K562 (cell line): ENCODE results near the gene NRTN. TPM values are rescaled to one million over a fixed set of nuclear protein-coding genes. Genes with fewer than 3 reads are reported as not detected.
A peak's percentile ranks its signal among the peaks of the same experiment; 100 is the strongest.

Experiments
- ATAC-seq: fragments of 200-7000 bp; cut with Tn5 transposase; 3 replicates; pipeline ENCODE4 v1.9.1; 2020; ENCODE audit warnings: moderate library complexity
- BruUV-seq: library from RNA; stranded (reverse); fragments of 400-500 nt; replicated peaks from 2 replicates; lab custom pipeline; 2021; lab: Mats Ljungman, UMichigan
- CTCF ChIA-PET: fragments of 300-600 bp; formaldehyde crosslinking; extraction: SDS; loops from one replicate; lab custom pipeline; 2021; ENCODE audit warnings: low intra/inter-chr PET ratio; lab: Yijun Ruan, JAX
- POLR2A ChIA-PET: fragments of 300-600, 350-650 bp; sonication (Branson Sonifier 250); formaldehyde crosslinking; extraction: SDS; loops from one replicate; lab custom pipeline; 2021; ENCODE audit warnings: antibody characterized with exemption, inconsistent platforms; lab: Yijun Ruan, JAX
- DNase-seq, 4 experiments: peaks; one replicate each; pipeline versions ENCODE4 v3.0.0 to v3.0.0-alpha.2; 2011 to 2018; ENCODE audit warnings: low spot score in 3 of 4, mixed read lengths in 3 of 4; ENCODE audit errors: extremely low read depth in 1 of 4
- FAIRE-seq: peaks from 2 replicates; lab custom pipeline; 2011; peaks lifted over from hg19 to GRCh38; lab: Jason Lieb, UNC
- H2AFZ ChIP-seq: 2 replicates; pipeline ENCODE4 v1.6.0; 2011; ENCODE audit warnings: low read depth, low read length, control low read depth, inconsistent platforms
- H3K27ac ChIP-seq: fragments of 200-600 bp; 3 replicates; pipeline ENCODE4 v1.8.0; 2011; ENCODE audit warnings: low read depth, mild to moderate bottlenecking, control low read depth, inconsistent platforms, low read length, moderate library complexity, mixed read lengths; ENCODE audit errors: extremely low read depth
- H3K27me3 ChIP-seq, 2 experiments: fragments of 300-600 bp in 1 of 2; 2 replicates in 1 of 2; 3 replicates in 1 of 2; pipeline versions ENCODE4 v1.6.0 to v1.8.0; 2011; ENCODE audit warnings: inconsistent platforms in 2 of 2, low read length in 2 of 2, mild to moderate bottlenecking in 1 of 2, mixed read lengths in 1 of 2, moderate library complexity in 1 of 2; ENCODE audit not compliant: control insufficient read depth in 2 of 2, insufficient read depth in 2 of 2
- H3K36me3 ChIP-seq: fragments of 300-600 bp; 3 replicates; pipeline ENCODE4 v1.8.0; 2011; ENCODE audit warnings: mild to moderate bottlenecking, low read length, inconsistent platforms; ENCODE audit not compliant: control insufficient read depth, insufficient read depth
- H3K4me1 ChIP-seq, 2 experiments: fragments of 200-600 bp in 1 of 2; replicated peaks in 1 of 2; 2 replicates in 1 of 2; 3 replicates in 1 of 2; pipeline versions ENCODE4 v1.5.1 to v1.8.0; 2011; ENCODE audit warnings: inconsistent platforms in 2 of 2, low read length in 2 of 2, mild to moderate bottlenecking in 1 of 2, mixed read lengths in 1 of 2, moderate library complexity in 1 of 2; ENCODE audit not compliant: control insufficient read depth in 2 of 2, insufficient read depth in 2 of 2
- H3K4me2 ChIP-seq: 2 replicates; pipeline ENCODE4 v1.6.1; 2011; ENCODE audit warnings: low read length, control low read depth, inconsistent platforms, mixed read lengths; ENCODE audit not compliant: insufficient read depth
- H3K4me3 ChIP-seq: fragments of 200-600 bp; sonication (generic), shearing (Covaris generic); 2 replicates; pipeline ENCODE4 v1.5.1; 2016; ENCODE audit warnings: control low read depth, inconsistent platforms
- H3K79me2 ChIP-seq: fragments of 200-600 bp; 3 replicates; pipeline ENCODE4 v1.8.0; 2011; ENCODE audit warnings: low read length, inconsistent platforms; ENCODE audit not compliant: control insufficient read depth, insufficient read depth
- H3K9ac ChIP-seq, 2 experiments: 2 replicates each; pipeline versions ENCODE4 v1.6.0 to v1.6.1; 2011; ENCODE audit warnings: low read depth in 2 of 2, low read length in 2 of 2, control low read depth in 1 of 2, inconsistent platforms in 1 of 2, mild to moderate bottlenecking in 1 of 2, mixed read lengths in 1 of 2; ENCODE audit not compliant: insufficient read depth in 1 of 2
- H3K9me1 ChIP-seq: one replicate; pipeline ENCODE4 v1.6.0; 2011; ENCODE audit warnings: inconsistent platforms, mild to moderate bottlenecking, low read length, moderate library complexity; ENCODE audit not compliant: control insufficient read depth, insufficient read depth
- H3K9me3 ChIP-seq: replicated peaks from 2 replicates; pipeline ENCODE4 v1.5.1; 2011; ENCODE audit warnings: low read depth, low read length, inconsistent platforms; ENCODE audit not compliant: control insufficient read depth, insufficient read depth
- H4K20me1 ChIP-seq: replicated peaks from 2 replicates; pipeline ENCODE4 v1.6.1; 2011; ENCODE audit warnings: low read length, inconsistent platforms, mixed read lengths; ENCODE audit not compliant: control insufficient read depth, insufficient read depth
- BCLAF1 ChIP-seq, 2 experiments: fragments of 450-650 bp in 1 of 2; IDR thresholded peaks; 2 replicates each; pipeline ENCODE4 v1.6.1; 2011 to 2017; ENCODE audit warnings: low read depth in 2 of 2, antibody characterized with exemption in 1 of 2, borderline replicate concordance in 1 of 2, low read length in 1 of 2, mild to moderate bottlenecking in 1 of 2, mixed read lengths in 1 of 2; ENCODE audit not compliant: control insufficient read depth in 1 of 2
- BHLHE40 ChIP-seq: IDR thresholded peaks from 2 replicates; pipeline ENCODE4 v1.6.1; 2011; ENCODE audit warnings: low read length, improper control_type of control experiment
- ERF ChIP-seq: fragments of 450-650 bp; formaldehyde crosslinking; IDR thresholded peaks from 2 replicates; pipeline ENCODE4 v1.4.0; 2020; ENCODE audit warnings: mild to moderate bottlenecking, mixed read lengths
- MTA3 ChIP-seq: fragments of 450-650 bp; formaldehyde crosslinking; IDR thresholded peaks from 2 replicates; pipeline ENCODE4 v1.6.1; 2017; ENCODE audit warnings: mild to moderate bottlenecking, borderline replicate concordance
- NCOA1 ChIP-seq: fragments of 450-650 bp; IDR thresholded peaks from 2 replicates; pipeline ENCODE4 v1.6.1; 2016; ENCODE audit warnings: low read depth
- NRF1 ChIP-seq, 2 experiments: fragments of 450-650 bp; IDR thresholded peaks in 1 of 2; conservative IDR thresholded peaks in 1 of 2; 2 replicates each; pipeline ENCODE4 v1.6.1; 2014; ENCODE audit warnings: mild to moderate bottlenecking in 2 of 2
- PHB2 ChIP-seq: fragments of 450-650 bp; IDR thresholded peaks from 2 replicates; pipeline ENCODE4 v1.6.1; 2017; ENCODE audit warnings: low read depth
- PHF8 ChIP-seq: fragments of 200-600 bp; sonication (generic); IDR thresholded peaks from 2 replicates; pipeline ENCODE4 v1.6.1; 2012; ENCODE audit warnings: mixed run types, mild to moderate bottlenecking, inconsistent platforms, low read length, moderate library complexity, borderline replicate concordance
- PRMT5 ChIP-seq: sonication (generic); formaldehyde crosslinking; IDR thresholded peaks from 2 replicates; pipeline ENCODE4 v1.5.0; 2020; ENCODE audit warnings: missing genetic modification reagents
- SP1 ChIP-seq: sonication (generic); formaldehyde crosslinking; IDR thresholded peaks from 2 replicates; pipeline ENCODE4 v1.8.1; 2022; ENCODE audit warnings: mild to moderate bottlenecking, missing genetic modification reagents
- ZFP36 ChIP-seq: fragments of 150-350 bp; IDR thresholded peaks from 2 replicates; pipeline ENCODE4 v1.6.1; 2018; ENCODE audit warnings: low read length, low read depth; ENCODE audit not compliant: partially characterized antibody
- ZNF197 ChIP-seq: fragments of 200-800 bp; sonication (Bioruptor generic); IDR thresholded peaks from 2 replicates; pipeline ENCODE4 v1.6.1; 2016; ENCODE audit warnings: low read depth, missing genetic modification characterization, missing compliant biosample characterization
- WGBS: fragments of 100-300 bp; shearing (Covaris generic); methylation state at CpG from one replicate; pipeline ENCODE4 v1.1.6; 2016; ENCODE audit warnings: low coverage, mixed read lengths; ENCODE audit not compliant: insufficient coverage; ENCODE audit errors: missing lambda C conversion rate; 5-methylcytosine and 5-hydroxymethylcytosine counted together
- in situ Hi-C: fragments of 300-500 bp; cut with MboI; formaldehyde crosslinking; loops from 4 replicates; pipeline ENCODE4 v1.15.0; 2018; ENCODE audit warnings: inconsistent platforms, mixed read lengths
- intact Hi-C: fragments of 100-400 bp; cut with micrococcal nuclease; formaldehyde crosslinking; loops from 2 replicates; pipeline ENCODE4 v1.14.2; 2022
- polyA plus RNA-seq, 8 experiments: library from polyadenylated mRNA; depleted of rRNA in 4 of 8; stranded (reverse) in 5 of 8; unstranded in 3 of 8; fragments of >200 nt; fragmentation: Nextera tagmentation in 2 of 8; fragmentation: Illumina TruSeq in 1 of 8; extraction: Ambion mirVana in 2 of 8; extraction: Trizol in 1 of 8; gene quantifications; 2 replicates each; pipeline versions ENCODE4 v1.2.1 to v1.2.3, GENCODE V29; 2011 to 2014; ENCODE audit warnings: inconsistent platforms in 1 of 8, missing spikeins in 1 of 8
- total RNA-seq, 7 experiments: library from RNA; depleted of rRNA in 6 of 7; stranded (reverse); fragments of >200 nt in 6 of 7; fragmentation: Illumina TruSeq in 2 of 7; extraction: Trizol in 2 of 7; gene quantifications; 2 replicates each; pipeline versions ENCODE4 v1.2.1 to v1.2.3, GENCODE V29; 2011 to 2021; ENCODE audit warnings: low replicate concordance in 1 of 7
- TF ChIP-seq, protein P1 (sequence below), 3 experiments: fragments of 200-800 bp in 1 of 3; fragments of 250-450 bp in 1 of 3; fragments of 450-650 bp in 1 of 3; sonication (Bioruptor Pico) in 1 of 3; sonication (Bioruptor generic) in 1 of 3; formaldehyde crosslinking in 1 of 3; IDR thresholded peaks; 2 replicates each; pipeline versions ENCODE4 v1.6.1 to v1.8.0; 2016 to 2022; ENCODE audit warnings: mild to moderate bottlenecking in 2 of 3, missing genetic modification characterization in 2 of 3, missing compliant biosample characterization in 1 of 3, moderate library complexity in 1 of 3

NRTN gene
- total and polyA plus RNA-seq, 9 of the 15 experiments (the other 6 are each of a cell fraction or from before 2014, with no cell fraction given) = 0.62 to 8.1 (median 1.6) TPM; not detected in 2

- no TSS peak for BruUV-seq
- intact Hi-C loops = loop anchor here (1.0 to 10.0 kb wide), 4 partner anchors 19 to 218 kb away; no protein-coding TSS in a partner anchor
- DNase-seq = peak; percentile 94 to 97 (median 96)
- TF ChIP-seq MTA3 (peak; percentile 51; the same call in 1 of the 2 replicates), NCOA1 (no peak), PHF8 (peak; percentile 34; the same call in 1 of the 2 replicates), SP1 (CRISPR knock-in tag) (peak; percentile 91), PRMT5 (peak; percentile 83; the same call in 1 of the 2 replicates), NRF1 (conservative IDR thresholded peaks at IDR 0.05 in 1 of 2, IDR thresholded peaks at IDR 0.05 in 1 of 2) (peak; percentile 75 to 78), ERF (CRISPR knock-in tag) (no peak), BCLAF1 (IDR thresholded peaks at IDR 0.05; ENCODE audit: borderline replicate concordance in 1 of 2, control insufficient read depth in 1 of 2, low read depth in 2 of 2, low read length in 1 of 2) (no peak; a peak in 1 of 4 replicates), ZFP36 (peak; percentile 3), BHLHE40 (peak; percentile 94; the same call in 1 of the 2 replicates), ZNF197 (CRISPR knock-in tag) (no peak), PHB2 (no peak)
- TF ChIP-seq, protein P1, sequence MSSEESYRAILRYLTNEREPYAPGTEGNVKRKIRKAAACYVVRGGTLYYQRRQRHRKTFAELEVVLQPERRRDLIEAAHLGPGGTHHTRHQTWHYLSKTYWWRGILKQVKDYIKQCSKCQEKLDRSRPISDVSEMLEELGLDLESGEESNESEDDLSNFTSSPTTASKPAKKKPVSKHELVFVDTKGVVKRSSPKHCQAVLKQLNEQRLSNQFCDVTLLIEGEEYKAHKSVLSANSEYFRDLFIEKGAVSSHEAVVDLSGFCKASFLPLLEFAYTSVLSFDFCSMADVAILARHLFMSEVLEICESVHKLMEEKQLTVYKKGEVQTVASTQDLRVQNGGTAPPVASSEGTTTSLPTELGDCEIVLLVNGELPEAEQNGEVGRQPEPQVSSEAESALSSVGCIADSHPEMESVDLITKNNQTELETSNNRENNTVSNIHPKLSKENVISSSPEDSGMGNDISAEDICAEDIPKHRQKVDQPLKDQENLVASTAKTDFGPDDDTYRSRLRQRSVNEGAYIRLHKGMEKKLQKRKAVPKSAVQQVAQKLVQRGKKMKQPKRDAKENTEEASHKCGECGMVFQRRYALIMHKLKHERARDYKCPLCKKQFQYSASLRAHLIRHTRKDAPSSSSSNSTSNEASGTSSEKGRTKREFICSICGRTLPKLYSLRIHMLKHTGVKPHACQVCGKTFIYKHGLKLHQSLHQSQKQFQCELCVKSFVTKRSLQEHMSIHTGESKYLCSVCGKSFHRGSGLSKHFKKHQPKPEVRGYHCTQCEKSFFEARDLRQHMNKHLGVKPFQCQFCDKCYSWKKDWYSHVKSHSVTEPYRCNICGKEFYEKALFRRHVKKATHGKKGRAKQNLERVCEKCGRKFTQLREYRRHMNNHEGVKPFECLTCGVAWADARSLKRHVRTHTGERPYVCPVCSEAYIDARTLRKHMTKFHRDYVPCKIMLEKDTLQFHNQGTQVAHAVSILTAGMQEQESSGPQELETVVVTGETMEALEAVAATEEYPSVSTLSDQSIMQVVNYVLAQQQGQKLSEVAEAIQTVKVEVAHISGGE (CRISPR knock-in tag; IDR thresholded peaks at IDR 0.05) = no peak
These were observed 933 bp upstream of the NRTN start for GRCh38 chr19:5803752-5804515.

More at GRCh38 chr19:5803752-5804515, 933 bp upstream of the NRTN start:
- FAIRE-seq (peak; percentile 90), ATAC-seq (peak; percentile 93)
- Histone ChIP-seq H4K20me1 (0 out of 2 replicates have a peak, but pooled peaks cover 7% of the 10 kb centered on the region), H3K9me3 (no peaks in the 10 kb centered on the region), H3K27me3 (no peaks in the 10 kb centered on the region), H2AFZ (peak overlapping the region; percentile 81), H3K36me3 (no peaks in the 10 kb centered on the region), H3K9ac (peak overlapping the region; percentile 27 to 83; a peak in 2 of 4 replicates), H3K79me2 (no peaks in the 10 kb centered on the region), H3K4me1 (peaks cover 34 to 76% of the 10 kb centered on the region in 2 experiments), H3K9me1 (no peaks in the 10 kb centered on the region), H3K4me2 (peak overlapping the region; percentile 61), H3K27ac (peak overlapping the region; percentile 5; the same call in 2 of the 3 replicates), H3K4me3 (peak overlapping the region; percentile 30; the same call in 1 of the 2 replicates)
- CTCF ChIA-PET = interaction anchor here (0.6 to 4.2 kb wide), 8 partner anchors 19 to 913 kb away, joined by 3 to 48 read pairs (median 4); no protein-coding TSS in a partner anchor
- WGBS = 3% methylated on average over 39 of the region's 54 CpGs
- in situ Hi-C loops = loop anchor here (5.0 kb wide), 2 partner anchors 88 to 218 kb away; no protein-coding TSS in a partner anchor
- POLR2A ChIA-PET = interaction anchor here (0.6 to 1.6 kb wide), 11 partner anchors 10 to 112 kb away, joined by 3 to 8 read pairs (median 3); partner anchors contain the start of genes CATSPERD, DUS3L, LONP1 and NDUFA11
